A549 (cell line): ENCODE data around the gene OPCML.

Source experiments
- CHD2 ChIP-seq: fragments of 150-350 bp; IDR thresholded peaks from 2 replicates; pipeline ENCODE4 v1.6.1; 2014; ENCODE audit warnings: low read length; ENCODE audit not compliant: partially characterized antibody
- EHF ChIP-seq: fragments of 250-450 bp; sonication (Bioruptor Pico); IDR thresholded peaks from 2 replicates; pipeline ENCODE4 v1.5.0; 2020; ENCODE audit warnings: mild to moderate bottlenecking
- POLR2A ChIP-seq: IDR thresholded peaks from 2 replicates; pipeline ENCODE4 v1.6.1; 2012; ENCODE audit warnings: mild to moderate bottlenecking, low read length
- RFX5 ChIP-seq: fragments of 450-650 bp; IDR thresholded peaks from 2 replicates; pipeline ENCODE4 v1.7.1; 2014; ENCODE audit warnings: antibody characterized with exemption, mild to moderate bottlenecking, moderate library complexity
- SMC3 ChIP-seq: fragments of >200 bp; sonication (Bioruptor Twin); formaldehyde crosslinking; IDR thresholded peaks from 3 replicates; pipeline ENCODE4 v1.6.1; 2018; ENCODE audit warnings: inconsistent platforms
- TF ChIP-seq, protein P1 (sequence below): fragments of 450-650 bp; IDR thresholded peaks from 2 replicates; pipeline ENCODE4 v1.6.1; 2014; ENCODE audit warnings: antibody characterized with exemption
- TF ChIP-seq, protein P2 (sequence below): fragments of >200 bp; sonication (Bioruptor Twin); formaldehyde crosslinking; IDR thresholded peaks from 3 replicates; pipeline ENCODE4 v1.5.1; 2016

DNA sequence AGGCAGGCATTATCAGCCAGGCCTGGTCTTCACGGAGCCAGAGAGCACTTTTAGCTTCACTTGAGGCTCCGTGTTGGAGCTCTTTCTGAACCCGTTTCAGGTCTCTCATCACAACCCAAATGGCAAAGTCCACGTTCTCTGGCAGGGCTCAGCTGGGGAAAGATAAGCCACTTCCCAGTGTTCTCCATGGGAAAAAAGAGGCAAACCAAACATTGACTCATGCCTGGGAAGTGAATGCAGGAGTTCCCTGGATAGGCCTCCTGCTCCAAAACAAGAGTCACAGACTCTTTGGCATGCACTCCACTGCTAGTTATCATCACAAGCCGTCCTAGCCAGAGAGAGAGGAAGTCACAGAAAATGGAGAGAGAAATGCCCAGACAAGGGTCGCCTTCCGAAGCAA lies 11.6 kb downstream of the OPCML start:
- TF ChIP-seq, protein P1, sequence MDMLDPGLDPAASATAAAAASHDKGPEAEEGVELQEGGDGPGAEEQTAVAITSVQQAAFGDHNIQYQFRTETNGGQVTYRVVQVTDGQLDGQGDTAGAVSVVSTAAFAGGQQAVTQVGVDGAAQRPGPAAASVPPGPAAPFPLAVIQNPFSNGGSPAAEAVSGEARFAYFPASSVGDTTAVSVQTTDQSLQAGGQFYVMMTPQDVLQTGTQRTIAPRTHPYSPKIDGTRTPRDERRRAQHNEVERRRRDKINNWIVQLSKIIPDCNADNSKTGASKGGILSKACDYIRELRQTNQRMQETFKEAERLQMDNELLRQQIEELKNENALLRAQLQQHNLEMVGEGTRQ, result no peak
- TF ChIP-seq CHD2 (no peak), SMC3 (no peak), EHF (CRISPR knock-in tag) (no peak), POLR2A (no peak), RFX5 (no peak)
- TF ChIP-seq, protein P2, sequence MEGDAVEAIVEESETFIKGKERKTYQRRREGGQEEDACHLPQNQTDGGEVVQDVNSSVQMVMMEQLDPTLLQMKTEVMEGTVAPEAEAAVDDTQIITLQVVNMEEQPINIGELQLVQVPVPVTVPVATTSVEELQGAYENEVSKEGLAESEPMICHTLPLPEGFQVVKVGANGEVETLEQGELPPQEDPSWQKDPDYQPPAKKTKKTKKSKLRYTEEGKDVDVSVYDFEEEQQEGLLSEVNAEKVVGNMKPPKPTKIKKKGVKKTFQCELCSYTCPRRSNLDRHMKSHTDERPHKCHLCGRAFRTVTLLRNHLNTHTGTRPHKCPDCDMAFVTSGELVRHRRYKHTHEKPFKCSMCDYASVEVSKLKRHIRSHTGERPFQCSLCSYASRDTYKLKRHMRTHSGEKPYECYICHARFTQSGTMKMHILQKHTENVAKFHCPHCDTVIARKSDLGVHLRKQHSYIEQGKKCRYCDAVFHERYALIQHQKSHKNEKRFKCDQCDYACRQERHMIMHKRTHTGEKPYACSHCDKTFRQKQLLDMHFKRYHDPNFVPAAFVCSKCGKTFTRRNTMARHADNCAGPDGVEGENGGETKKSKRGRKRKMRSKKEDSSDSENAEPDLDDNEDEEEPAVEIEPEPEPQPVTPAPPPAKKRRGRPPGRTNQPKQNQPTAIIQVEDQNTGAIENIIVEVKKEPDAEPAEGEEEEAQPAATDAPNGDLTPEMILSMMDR, result no peak
